Loucy (cell line): Measurements from ENCODE around the gene CRB2.

Experiments used
- H2AFZ ChIP-seq: fragments of 200-600 bp; sonication (generic); 2 replicates; pipeline ENCODE4 v1.6.0; 2016; ENCODE audit warnings: antibody characterized with exemption, mild to moderate bottlenecking, low read length, moderate library complexity
- H3F3A ChIP-seq: fragments of 200-600 bp; 2 replicates; pipeline ENCODE4 v1.6.0; 2016; ENCODE audit warnings: antibody characterized with exemption, low read depth, mild to moderate bottlenecking
- H3K27me3 ChIP-seq: fragments of 200-600 bp; sonication (generic); 2 replicates; pipeline ENCODE4 v1.6.1; 2014; ENCODE audit warnings: low read length, mild to moderate bottlenecking; ENCODE audit not compliant: insufficient read depth, poor library complexity, severe bottlenecking
- H3K36me3 ChIP-seq: fragments of 200-600 bp; sonication (generic); 2 replicates; pipeline ENCODE4 v1.6.1; 2016; ENCODE audit warnings: low read length; ENCODE audit not compliant: insufficient read depth
- H3K4me1 ChIP-seq: fragments of 200-600 bp; sonication (generic); 2 replicates; pipeline ENCODE4 v1.5.1; 2014; ENCODE audit warnings: low read length, mild to moderate bottlenecking; ENCODE audit not compliant: insufficient read depth, poor library complexity, severe bottlenecking
- H3K4me2 ChIP-seq: fragments of 200-600 bp; sonication (generic); 2 replicates; pipeline ENCODE4 v1.6.0; 2014; ENCODE audit warnings: antibody characterized with exemption, low read length, low read depth, mild to moderate bottlenecking; ENCODE audit not compliant: poor library complexity, severe bottlenecking
- H3K4me3 ChIP-seq: fragments of 200-600 bp; sonication (generic); 2 replicates; pipeline ENCODE4 v1.5.1; 2014; ENCODE audit warnings: low read length, mild to moderate bottlenecking, mixed read lengths; ENCODE audit not compliant: poor library complexity, severe bottlenecking
- H3K79me2 ChIP-seq: fragments of 200-600 bp; sonication (generic); 2 replicates; pipeline ENCODE4 v1.6.1; 2014; ENCODE audit warnings: low read length; ENCODE audit not compliant: insufficient read depth
- H3K9ac ChIP-seq: fragments of 200-600 bp; sonication (generic); 2 replicates; pipeline ENCODE4 v1.6.0; 2014; ENCODE audit warnings: mild to moderate bottlenecking, low read depth, low read length, moderate library complexity; ENCODE audit not compliant: poor library complexity, severe bottlenecking
- H3K9me2 ChIP-seq: fragments of 200-600 bp; sonication (generic); replicated peaks from 2 replicates; pipeline ENCODE4 v1.6.1; 2016; ENCODE audit warnings: low read depth, low read length, mixed read lengths
- H3K9me3 ChIP-seq: fragments of 200-600 bp; sonication (generic); 2 replicates; pipeline ENCODE4 v1.6.1; 2014; ENCODE audit warnings: mild to moderate bottlenecking, antibody characterized with exemption, low read length, low read depth; ENCODE audit not compliant: insufficient read depth
- H4K20me1 ChIP-seq: fragments of 200-600 bp; sonication (generic); 2 replicates; pipeline ENCODE4 v1.6.0; 2014; ENCODE audit warnings: antibody characterized with exemption, low read length, mild to moderate bottlenecking; ENCODE audit not compliant: insufficient read depth, poor library complexity, severe bottlenecking
- CTCF ChIP-seq: fragments of 200-600 bp; sonication (generic); conservative IDR thresholded peaks from 2 replicates; pipeline ENCODE4 v1.5.1; 2014; ENCODE audit warnings: mild to moderate bottlenecking, antibody characterized with exemption, low read length
- EZH2phosphoT487 ChIP-seq: fragments of 200-600 bp; IDR thresholded peaks from 2 replicates; pipeline ENCODE4 v1.6.1; 2018; ENCODE audit warnings: antibody characterized with exemption, mild to moderate bottlenecking, moderate library complexity, borderline replicate concordance

Gene CRB2

DNA sequence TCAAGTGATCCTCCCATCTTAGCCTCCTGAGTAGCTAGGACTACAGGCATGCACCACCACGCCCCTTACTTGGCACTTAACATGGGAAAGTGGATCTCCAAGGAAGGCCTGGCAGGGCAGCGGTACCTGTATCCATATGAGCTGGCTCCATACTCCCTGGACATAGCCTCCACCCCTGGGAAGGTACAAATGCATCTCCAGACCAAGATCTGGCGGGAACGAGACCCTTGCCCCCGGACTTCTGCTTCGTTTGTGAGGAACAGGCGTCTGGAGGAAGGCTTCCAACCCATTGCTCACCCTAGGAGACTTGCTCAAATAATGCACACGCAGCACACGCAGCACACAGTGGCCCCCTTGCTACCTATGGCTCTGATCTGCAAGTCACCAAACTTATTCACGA, 55.2 kb downstream of the CRB2 start:
- H3K9me2 ChIP-seq = no peaks in the 10 kb centered on the region
- H3K27me3 ChIP-seq = no peaks in the 10 kb centered on the region
- no peaks in the 10 kb centered on the region for H3F3A ChIP-seq
- H2AFZ ChIP-seq = no peak overlapping the region
- no peaks in the 10 kb centered on the region for H4K20me1 ChIP-seq
- no peak for TF ChIP-seq CTCF
- H3K36me3 ChIP-seq = no peaks in the 10 kb centered on the region
- H3K9ac ChIP-seq = no peak overlapping the region
- no peaks in the 10 kb centered on the region for H3K79me2 ChIP-seq
- H3K4me1 ChIP-seq = no peaks in the 10 kb centered on the region
- H3K4me2 ChIP-seq = no peak overlapping the region
- no peak overlapping the region for H3K4me3 ChIP-seq
- H3K9me3 ChIP-seq = no peaks in the 10 kb centered on the region

DNA sequence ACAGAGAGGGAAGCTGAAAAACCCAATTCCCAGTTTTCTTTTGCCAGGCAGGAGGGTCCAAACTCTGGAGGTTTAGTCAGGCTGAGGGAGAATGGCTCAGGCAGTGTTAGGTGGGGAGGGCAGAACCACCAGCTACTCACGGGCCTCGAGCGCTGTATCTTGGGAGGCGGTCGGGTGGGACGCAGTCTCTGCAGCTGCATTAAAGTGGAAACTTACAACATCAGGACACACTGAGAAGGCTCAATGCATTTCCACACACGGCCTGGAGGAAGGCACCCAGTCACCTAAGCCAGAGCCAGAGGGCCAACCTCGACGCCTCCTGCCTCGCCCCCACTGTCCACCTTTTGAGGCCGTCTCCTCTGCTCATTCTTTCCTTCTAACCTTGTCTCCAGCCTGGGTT, 55.6 kb downstream of the CRB2 start:
- no peak overlapping the region for H3K4me2 ChIP-seq
- H3K9me2 ChIP-seq = no peaks in the 10 kb centered on the region
- no peaks in the 10 kb centered on the region for H3K9me3 ChIP-seq
- H3K4me3 ChIP-seq = no peak overlapping the region
- TF ChIP-seq CTCF (no peak), EZH2phosphoT487 (no peak)
- H2AFZ ChIP-seq = no peak overlapping the region
- H3F3A ChIP-seq = no peaks in the 10 kb centered on the region
- H3K27me3 ChIP-seq = no peaks in the 10 kb centered on the region
- H3K4me1 ChIP-seq = no peaks in the 10 kb centered on the region
- H3K9ac ChIP-seq = no peak overlapping the region
- H3K36me3 ChIP-seq = no peaks in the 10 kb centered on the region
- no peaks in the 10 kb centered on the region for H4K20me1 ChIP-seq
- H3K79me2 ChIP-seq = no peaks in the 10 kb centered on the region

- H3K79me2 ChIP-seq = no peaks in the 10 kb centered on the region
- no peak overlapping the region for H3K4me3 ChIP-seq
- H3K4me1 ChIP-seq = no peaks in the 10 kb centered on the region
- no peaks in the 10 kb centered on the region for H3K9me2 ChIP-seq
- no peaks in the 10 kb centered on the region for H3K27me3 ChIP-seq
- H3K4me2 ChIP-seq = no peak overlapping the region
- H3K9me3 ChIP-seq = no peaks in the 10 kb centered on the region
- H2AFZ ChIP-seq = no peak overlapping the region
- H4K20me1 ChIP-seq = no peaks in the 10 kb centered on the region
- no peaks in the 10 kb centered on the region for H3F3A ChIP-seq
- H3K36me3 ChIP-seq = no peaks in the 10 kb centered on the region
- TF ChIP-seq CTCF = no peak
- TF ChIP-seq EZH2phosphoT487 = no peak
- no peak overlapping the region for H3K9ac ChIP-seq
Observed at GRCh38 chr9:123412171-123412820, 56.3 kb downstream of the CRB2 start.
